Mammary epithelial cell (primary cell): ENCODE results near the gene PCNX2.

ENCODE experiments used
- CTCF ChIP-seq, 2 donors: IDR thresholded peaks in 1 of 2; conservative IDR thresholded peaks in 1 of 2; 2 replicates each; pipeline ENCODE4 v1.5.1; 2011 to 2012; ENCODE audit warnings: inconsistent platforms in 2 of 2, low read length in 2 of 2, mild to moderate bottlenecking in 2 of 2, control low read depth in 1 of 2, low read depth in 1 of 2; ENCODE audit not compliant: insufficient read depth in 1 of 2; ENCODE audit errors: extremely low read depth in 1 of 2
- EZH2 ChIP-seq: IDR thresholded peaks from 2 replicates; pipeline ENCODE4 v1.6.1; 2012; ENCODE audit warnings: low read length, inconsistent platforms, borderline replicate concordance

- TF ChIP-seq CTCF (conservative IDR thresholded peaks at IDR 0.05 in 1 of 2, IDR thresholded peaks at IDR 0.05 in 1 of 2; ENCODE audit: extremely low read depth in 1 of 2, insufficient read depth in 1 of 2, low read depth in 1 of 2, low read length in 2 of 2) (no peak), EZH2 (no peak)
Measured at GRCh38 chr1:232962761-232963745, 332.5 kb downstream of the PCNX2 start.
